Fibroblast of lung (primary cell): ENCODE measurements around the gene SLC26A8. TPM values are rescaled to one million over a fixed set of nuclear protein-coding genes. Genes with fewer than 3 reads are reported as not detected.

Source experiments
- DNase-seq, 2 donors: peaks; one replicate each; pipeline versions ENCODE4 v3.0.0 to v3.0.0-alpha.2; 2010; ENCODE audit warnings: low read depth in 2 of 2
- H2AFZ ChIP-seq: 2 replicates; pipeline ENCODE4 v1.5.1; 2012; ENCODE audit warnings: low read length, control low read depth, inconsistent platforms
- H3K27ac ChIP-seq: 2 replicates; pipeline ENCODE4 v1.5.1; 2011; ENCODE audit warnings: low read length, control low read depth; ENCODE audit not compliant: insufficient read depth
- H3K27me3 ChIP-seq: 2 replicates; pipeline ENCODE4 v1.5.1; 2011; ENCODE audit warnings: mild to moderate bottlenecking, low read length; ENCODE audit not compliant: control insufficient read depth, insufficient read depth
- H3K36me3 ChIP-seq: 2 replicates; pipeline ENCODE4 v1.5.1; 2011; ENCODE audit warnings: low read length; ENCODE audit not compliant: control insufficient read depth, insufficient read depth
- H3K4me1 ChIP-seq: 2 replicates; pipeline ENCODE4 v1.5.1; 2011; ENCODE audit warnings: low read length; ENCODE audit not compliant: control insufficient read depth, insufficient read depth; ENCODE audit errors: extremely low read depth
- H3K4me2 ChIP-seq: 2 replicates; pipeline ENCODE4 v1.5.1; 2011; ENCODE audit warnings: low read length, control low read depth; ENCODE audit not compliant: insufficient read depth; ENCODE audit errors: extremely low read depth
- H3K4me3 ChIP-seq, 4 experiments: fragments of 200-600 bp in 1 of 4; sonication (generic) in 1 of 4; replicated peaks in 1 of 4; 2 replicates each; pipeline ENCODE4 v1.5.1; 2011 to 2016; ENCODE audit warnings: low read length in 4 of 4, low read depth in 3 of 4, mild to moderate bottlenecking in 3 of 4, control low read depth in 2 of 4, inconsistent platforms in 1 of 4, mixed read lengths in 1 of 4; ENCODE audit not compliant: insufficient read depth in 1 of 4; ENCODE audit errors: control extremely low read depth in 1 of 4
- H3K79me2 ChIP-seq: 2 replicates; pipeline ENCODE4 v1.5.1; 2012; ENCODE audit warnings: mild to moderate bottlenecking, low read length, inconsistent platforms; ENCODE audit not compliant: control insufficient read depth, insufficient read depth
- H3K9ac ChIP-seq: 2 replicates; pipeline ENCODE4 v1.5.1; 2011; ENCODE audit warnings: mild to moderate bottlenecking, low read length, control low read depth; ENCODE audit not compliant: insufficient read depth
- H3K9me3 ChIP-seq: 2 replicates; pipeline ENCODE4 v1.5.1; 2012; ENCODE audit warnings: low read depth, low read length; ENCODE audit not compliant: control insufficient read depth, insufficient read depth
- H4K20me1 ChIP-seq: 2 replicates; pipeline ENCODE4 v1.5.1; 2011; ENCODE audit warnings: low read length; ENCODE audit not compliant: control insufficient read depth, insufficient read depth; ENCODE audit errors: extremely low read depth
- CTCF ChIP-seq, 2 donors: IDR thresholded peaks in 1 of 2; conservative IDR thresholded peaks in 1 of 2; 1 replicate in 1 of 2; 2 replicates in 1 of 2; pipeline ENCODE4 v1.5.1; 2011 to 2012; ENCODE audit warnings: low read length in 2 of 2, control low read depth in 1 of 2, inconsistent platforms in 1 of 2, low read depth in 1 of 2, mild to moderate bottlenecking in 1 of 2
- EZH2 ChIP-seq: IDR thresholded peaks from 2 replicates; pipeline ENCODE4 v1.5.1; 2012; ENCODE audit warnings: low read length, control low read depth, mild to moderate bottlenecking; ENCODE audit errors: missing control alignments
- polyA plus RNA-seq, 2 donors: library from polyadenylated mRNA; depleted of rRNA in 1 of 2; stranded (reverse) in 1 of 2; unstranded in 1 of 2; fragments of >200 nt; gene quantifications; 2 replicates each; pipeline ENCODE4 v1.2.1, GENCODE V29; 2011 to 2012; ENCODE audit warnings: missing spikeins in 1 of 2
- total RNA-seq: library from RNA; depleted of rRNA; stranded (reverse); fragments of >200 nt; gene quantifications from 2 replicates; pipeline ENCODE4 v1.2.1, GENCODE V29; 2014

The SLC26A8 gene
- total and polyA plus RNA-seq, 2 donors (not counting 1 experiment from before 2014, with no cell fraction given): not detected

- H4K20me1 ChIP-seq: peaks cover 1% of the 10 kb centered on the region
These were observed 7.8 kb upstream of the SLC26A8 start for GRCh38 chr6:36032261-36032660.

GRCh38 chr6:36029464-36029863 lies 5.0 kb upstream of the SLC26A8 start:
- H3K79me2 ChIP-seq: peaks cover 67% of the 10 kb centered on the region
- no peak for TF ChIP-seq CTCF (conservative IDR thresholded peaks at IDR 0.05 in 1 of 2, IDR thresholded peaks at IDR 0.05 in 1 of 2; ENCODE audit: low read depth in 1 of 2, low read length in 2 of 2)
- no peak for TF ChIP-seq EZH2
- no peaks in the 10 kb centered on the region for H3K9me3 ChIP-seq
- no peaks in the 10 kb centered on the region for H3K36me3 ChIP-seq
- peak; percentile 59 to 91 for DNase-seq
- H3K4me2 ChIP-seq: peak overlapping the region; percentile 80
- H3K27ac ChIP-seq: peak overlapping the region; percentile 84
- no peak overlapping the region for H2AFZ ChIP-seq
- H3K4me3 ChIP-seq: peak overlapping the region; percentile 79 to 100 (median 92)
- H3K27me3 ChIP-seq: no peaks in the 10 kb centered on the region
- H3K9ac ChIP-seq: peak overlapping the region; percentile 95
- peaks cover 10% of the 10 kb centered on the region for H3K4me1 ChIP-seq
- no peaks in the 10 kb centered on the region for H4K20me1 ChIP-seq

More at GRCh38 chr6:36032261-36032660, 7.8 kb upstream of the SLC26A8 start:
- no peaks in the 10 kb centered on the region for H3K9me3 ChIP-seq
- no peaks in the 10 kb centered on the region for H3K27me3 ChIP-seq
- H3K9ac ChIP-seq: no peak overlapping the region
- TF ChIP-seq CTCF (conservative IDR thresholded peaks at IDR 0.05 in 1 of 2, IDR thresholded peaks at IDR 0.05 in 1 of 2; ENCODE audit: low read depth in 1 of 2, low read length in 2 of 2) (no peak), EZH2 (no peak)
- DNase-seq: no peak
- no peaks in the 10 kb centered on the region for H3K4me1 ChIP-seq
- no peak overlapping the region for H2AFZ ChIP-seq
- no peak overlapping the region for H3K27ac ChIP-seq
- peaks cover 92% of the 10 kb centered on the region for H3K79me2 ChIP-seq
- no peaks in the 10 kb centered on the region for H3K36me3 ChIP-seq
- H3K4me2 ChIP-seq: no peak overlapping the region
- H3K4me3 ChIP-seq: no peak overlapping the region

GRCh38 chr6:36028877-36029324 lies 4.5 kb upstream of the SLC26A8 start:
- Histone ChIP-seq H3K4me2 (peak overlapping the region; percentile 80), H3K9me3 (no peaks in the 10 kb centered on the region), H2AFZ (peak overlapping the region; percentile 31), H3K9ac (peak overlapping the region; percentile 95), H4K20me1 (no peaks in the 10 kb centered on the region), H3K4me3 (peak overlapping the region; percentile 79 to 100 (median 92)), H3K27me3 (no peaks in the 10 kb centered on the region), H3K36me3 (no peaks in the 10 kb centered on the region), H3K79me2 (peaks cover 62% of the 10 kb centered on the region), H3K4me1 (peaks cover 10% of the 10 kb centered on the region), H3K27ac (peak overlapping the region; percentile 84)
- TF ChIP-seq EZH2 (no peak), CTCF (conservative IDR thresholded peaks at IDR 0.05 in 1 of 2, IDR thresholded peaks at IDR 0.05 in 1 of 2; ENCODE audit: low read depth in 1 of 2, low read length in 2 of 2) (no peak)
- DNase-seq: peak; percentile 80 to 86
